K562 (cell line): ENCODE data around the gene ORMDL1. TPM values are rescaled to one million over a fixed set of nuclear protein-coding genes. Genes with fewer than 3 reads are reported as not detected.

ENCODE experiments used
- CC2D1A ChIP-seq: fragments of 450-650 bp; IDR thresholded peaks from 2 replicates; pipeline ENCODE4 v1.6.1; 2017; ENCODE audit warnings: mild to moderate bottlenecking
- CXXC5 ChIP-seq: fragments of 250-450 bp; sonication (Bioruptor Pico); IDR thresholded peaks from 2 replicates; pipeline ENCODE4 v1.8.0; 2022; ENCODE audit warnings: inconsistent platforms, mild to moderate bottlenecking, moderate library complexity
- E2F6 ChIP-seq, 2 experiments: IDR thresholded peaks; 2 replicates each; pipeline ENCODE4 v1.6.1; 2011; ENCODE audit warnings: borderline replicate concordance in 1 of 2, control low read depth in 1 of 2, low read depth in 1 of 2, low read length in 1 of 2, mild to moderate bottlenecking in 1 of 2, mixed read lengths in 1 of 2, moderate library complexity in 1 of 2; ENCODE audit not compliant: insufficient read depth in 1 of 2, insufficient read length in 1 of 2, poor library complexity in 1 of 2, severe bottlenecking in 1 of 2; ENCODE audit errors: extremely low read depth in 1 of 2
- ELF4 ChIP-seq: fragments of 450-650 bp; formaldehyde crosslinking; IDR thresholded peaks from 2 replicates; pipeline ENCODE4 v1.4.0; 2022; ENCODE audit warnings: missing genetic modification characterization
- EP400 ChIP-seq: fragments of 450-650 bp; IDR thresholded peaks from 2 replicates; pipeline ENCODE4 v1.6.1; 2017; ENCODE audit warnings: antibody characterized with exemption, mild to moderate bottlenecking, moderate library complexity
- HNRNPK ChIP-seq: fragments of 200-400 bp; formaldehyde crosslinking; IDR thresholded peaks from one replicate; pipeline ENCODE4 v1.6.1; 2018; ENCODE audit warnings: mild to moderate bottlenecking, low read depth, low read length; ENCODE audit not compliant: poor library complexity, severe bottlenecking
- MCM3 ChIP-seq: fragments of 450-650 bp; IDR thresholded peaks from 2 replicates; pipeline ENCODE4 v1.6.1; 2016
- MTF1 ChIP-seq: fragments of 250-450 bp; sonication (Bioruptor Pico); IDR thresholded peaks from 2 replicates; pipeline ENCODE4 v1.9.0; 2021; ENCODE audit warnings: moderate library complexity, mild to moderate bottlenecking, inconsistent platforms, borderline replicate concordance
- NBN ChIP-seq: fragments of 450-650 bp; IDR thresholded peaks from 2 replicates; pipeline ENCODE4 v1.6.1; 2016; ENCODE audit warnings: low read depth, mild to moderate bottlenecking
- NFIX ChIP-seq: fragments of 250-450 bp; sonication (Bioruptor Pico); IDR thresholded peaks from 2 replicates; pipeline ENCODE4 v1.4.0; 2020; ENCODE audit warnings: low read depth, mild to moderate bottlenecking, moderate library complexity
- NR4A1 ChIP-seq, 2 experiments: fragments of 250-450 bp in 1 of 2; fragments of 450-650 bp in 1 of 2; sonication (Bioruptor Pico) in 1 of 2; IDR thresholded peaks; 2 replicates each; pipeline versions ENCODE4 v1.4.0 to v1.6.1; 2016 to 2020; ENCODE audit warnings: mild to moderate bottlenecking in 2 of 2, missing compliant biosample characterization in 1 of 2, missing genetic modification characterization in 1 of 2, moderate library complexity in 1 of 2
- NRF1 ChIP-seq, 2 experiments: fragments of 450-650 bp; IDR thresholded peaks in 1 of 2; conservative IDR thresholded peaks in 1 of 2; 2 replicates each; pipeline ENCODE4 v1.6.1; 2014; ENCODE audit warnings: mild to moderate bottlenecking in 2 of 2
- POLR2A ChIP-seq: fragments of 450-650 bp; conservative IDR thresholded peaks from 2 replicates; pipeline ENCODE4 v1.6.1; 2016
- PTTG1 ChIP-seq: fragments of 450-650 bp; IDR thresholded peaks from 2 replicates; pipeline ENCODE4 v1.6.1; 2016; ENCODE audit warnings: low read depth, mild to moderate bottlenecking, missing genetic modification characterization, missing compliant biosample characterization
- REST ChIP-seq, 2 experiments: fragments of 450-650 bp; formaldehyde crosslinking in 1 of 2; IDR thresholded peaks; 2 replicates each; pipeline versions ENCODE4 v1.4.0 to v1.6.1; 2014 to 2020; ENCODE audit warnings: mild to moderate bottlenecking in 2 of 2, borderline replicate concordance in 1 of 2, low read depth in 1 of 2
- TARDBP ChIP-seq: fragments of 450-650 bp; IDR thresholded peaks from 2 replicates; pipeline ENCODE4 v1.6.1; 2016
- TCFL5 ChIP-seq: fragments of 250-450 bp; sonication (Bioruptor Pico); conservative IDR thresholded peaks from 2 replicates; pipeline ENCODE4 v1.6.1; 2021; ENCODE audit warnings: mild to moderate bottlenecking, moderate library complexity, matching md5 sums
- ZBTB9 ChIP-seq: fragments of 450-650 bp; formaldehyde crosslinking; IDR thresholded peaks from 2 replicates; pipeline ENCODE4 v1.4.0; 2020; ENCODE audit warnings: mild to moderate bottlenecking, moderate library complexity
- polyA plus RNA-seq, 8 experiments: library from polyadenylated mRNA; depleted of rRNA in 4 of 8; stranded (reverse) in 5 of 8; unstranded in 3 of 8; fragments of >200 nt; fragmentation: Nextera tagmentation in 2 of 8; fragmentation: Illumina TruSeq in 1 of 8; extraction: Ambion mirVana in 2 of 8; extraction: Trizol in 1 of 8; gene quantifications; 2 replicates each; pipeline versions ENCODE4 v1.2.1 to v1.2.3, GENCODE V29; 2011 to 2014; ENCODE audit warnings: inconsistent platforms in 1 of 8, missing spikeins in 1 of 8
- total RNA-seq, 7 experiments: library from RNA; depleted of rRNA in 6 of 7; stranded (reverse); fragments of >200 nt in 6 of 7; fragmentation: Illumina TruSeq in 2 of 7; extraction: Trizol in 2 of 7; gene quantifications; 2 replicates each; pipeline versions ENCODE4 v1.2.1 to v1.2.3, GENCODE V29; 2011 to 2021; ENCODE audit warnings: low replicate concordance in 1 of 7

The ORMDL1 gene
- total and polyA plus RNA-seq, 9 of the 15 experiments (the other 6 are each of a cell fraction or from before 2014, with no cell fraction given): 35.1 to 74.2 (median 50.0) TPM

GRCh38 chr2:189762551-189763298, 21.4 kb downstream of the ORMDL1 start, which contains the start of gene OSGEPL1 (continued):
- TF ChIP-seq CXXC5 (peak; percentile 64), TCFL5 (CRISPR knock-in tag) (no peak), NRF1 (conservative IDR thresholded peaks at IDR 0.05 in 1 of 2, IDR thresholded peaks at IDR 0.05 in 1 of 2) (peak; percentile 79 to 83), TARDBP (peak; percentile 40; the same call in 1 of the 2 replicates), HNRNPK (no peak), E2F6 (IDR thresholded peaks at IDR 0.05; ENCODE audit: borderline replicate concordance in 1 of 2, extremely low read depth in 1 of 2, insufficient read depth in 1 of 2, insufficient read length in 1 of 2, low read depth in 1 of 2, low read length in 1 of 2, poor library complexity in 1 of 2, severe bottlenecking in 1 of 2) (peak; percentile 47 to 59), NFIX (CRISPR knock-in tag) (no peak), NR4A1 (CRISPR knock-in tag; IDR thresholded peaks at IDR 0.05) (no peak), NR4A1 (tag; IDR thresholded peaks at IDR 0.05) (no peak), EP400 (peak; percentile 81), NBN (no peak), MTF1 (CRISPR knock-in tag) (no peak), MCM3 (no peak), REST (IDR thresholded peaks at IDR 0.05; ENCODE audit: borderline replicate concordance) (peak; percentile 64), REST (CRISPR knock-in tag; IDR thresholded peaks at IDR 0.05; ENCODE audit: low read depth) (no peak), ELF4 (CRISPR knock-in tag) (no peak), POLR2A (peak; percentile 91), PTTG1 (tag) (no peak), CC2D1A (no peak), ZBTB9 (no peak)
